Calu3 (cell line): ENCODE results near the gene PABPN1. TPM values are rescaled to one million over a fixed set of nuclear protein-coding genes. Genes with fewer than 3 reads are reported as not detected.

Experiments used
- BruUV-seq: library from RNA; stranded (reverse); fragments of 400-500 nt; replicated peaks from 2 replicates; lab custom pipeline; 2021; lab: Mats Ljungman, UMichigan
- CTCF ChIA-PET: fragments of 300-600 bp; sonication (Branson Sonifier 250); formaldehyde crosslinking; loops from one replicate; lab custom pipeline; 2022; ENCODE audit warnings: antibody characterized with exemption; lab: Charles Lee
- DNase-seq: peaks from one replicate; pipeline ENCODE4 v3.0.0; 2022
- H3K27ac Mint-ChIP-seq: one replicate; pipeline ENCODE4 v1.8.0; 2022; ENCODE audit warnings: mixed read lengths; ENCODE audit not compliant: unreplicated experiment
- H3K27me3 Mint-ChIP-seq: one replicate; pipeline ENCODE4 v1.8.0; 2022; ENCODE audit warnings: mixed read lengths; ENCODE audit not compliant: unreplicated experiment
- H3K36me3 Mint-ChIP-seq: one replicate; pipeline ENCODE4 v1.8.0; 2022; ENCODE audit warnings: mild to moderate bottlenecking, moderate library complexity, mixed read lengths; ENCODE audit not compliant: insufficient read depth, unreplicated experiment
- H3K4me1 Mint-ChIP-seq: one replicate; pipeline ENCODE4 v1.8.0; 2022; ENCODE audit warnings: mild to moderate bottlenecking, low read depth, mixed read lengths; ENCODE audit not compliant: unreplicated experiment
- H3K4me3 Mint-ChIP-seq: one replicate; pipeline ENCODE4 v1.8.0; 2022; ENCODE audit warnings: mild to moderate bottlenecking, low read depth, moderate library complexity, mixed read lengths; ENCODE audit not compliant: unreplicated experiment
- H3K9me3 Mint-ChIP-seq: one replicate; pipeline ENCODE4 v1.8.0; 2022; ENCODE audit warnings: low read depth, mixed read lengths; ENCODE audit not compliant: unreplicated experiment
- CTCF ChIP-seq: fragments of 200-600 bp; IDR thresholded peaks from one replicate; pipeline ENCODE4 v1.8.0; 2022; ENCODE audit warnings: antibody characterized with exemption; ENCODE audit not compliant: unreplicated experiment
- intact Hi-C: fragments of 100-400 bp; cut with micrococcal nuclease; formaldehyde crosslinking; loops from one replicate; pipeline ENCODE4 v1.10.0; 2022; ENCODE audit not compliant: unreplicated experiment
- total RNA-seq: library from RNA; stranded (reverse); gene quantifications from 2 replicates; pipeline ENCODE4 v1.2.3, GENCODE V29; 2022

The PABPN1 gene
- total RNA-seq, 1 experiment from 2014 or later, result 181 TPM

GRCh38 chr14:23327947-23328744 lies 6.9 kb downstream of the PABPN1 start:
- intact Hi-C loops, result loop anchor here (1.0 to 10.0 kb wide), 3 partner anchors 52 to 227 kb away; partner anchors contain the start of genes THTPA and ZFHX2
- CTCF ChIA-PET, result no interaction called here
- Mint-ChIP-seq H3K4me3 (no peak overlapping the region), H3K36me3 (peaks cover 37% of the 10 kb centered on the region), H3K9me3 (no peaks in the 10 kb centered on the region), H3K27ac (no peak overlapping the region), H3K27me3 (no peaks in the 10 kb centered on the region), H3K4me1 (peaks cover 12% of the 10 kb centered on the region)
- BruUV-seq, result no TSS peak
- peak; percentile 65 for DNase-seq
- peak; percentile 72 for TF ChIP-seq CTCF

DNA sequence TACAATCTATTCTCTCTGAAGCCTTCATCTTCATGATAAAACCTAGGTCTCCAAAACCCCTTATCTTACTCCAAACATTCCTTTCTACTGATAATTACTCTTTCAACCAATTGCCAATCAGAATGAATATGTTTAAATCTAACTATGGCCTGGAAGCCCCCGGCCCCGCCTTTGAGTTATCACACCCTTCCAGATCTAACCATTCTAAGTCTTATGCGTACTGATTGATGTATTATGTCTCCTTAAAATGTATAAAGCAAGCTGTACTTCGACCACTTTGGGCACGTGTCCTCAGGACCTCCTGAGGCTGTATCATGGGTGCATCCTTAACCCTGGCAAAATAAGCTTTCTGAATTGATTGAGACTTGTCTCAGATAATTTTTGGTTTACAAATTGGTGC lies 14.4 kb downstream of the PABPN1 start:
- H3K36me3 Mint-ChIP-seq, result no peaks in the 10 kb centered on the region
- TF ChIP-seq CTCF, result no peak
- peaks cover 15% of the 10 kb centered on the region for H3K27me3 Mint-ChIP-seq
- no peaks in the 10 kb centered on the region for H3K9me3 Mint-ChIP-seq
- intact Hi-C loops, result no loop called here
- no peak overlapping the region for H3K27ac Mint-ChIP-seq
- CTCF ChIA-PET, result no interaction called here
- no peaks in the 10 kb centered on the region for H3K4me1 Mint-ChIP-seq
- DNase-seq, result no peak
- no peak overlapping the region for H3K4me3 Mint-ChIP-seq
- no TSS peak for BruUV-seq

DNA sequence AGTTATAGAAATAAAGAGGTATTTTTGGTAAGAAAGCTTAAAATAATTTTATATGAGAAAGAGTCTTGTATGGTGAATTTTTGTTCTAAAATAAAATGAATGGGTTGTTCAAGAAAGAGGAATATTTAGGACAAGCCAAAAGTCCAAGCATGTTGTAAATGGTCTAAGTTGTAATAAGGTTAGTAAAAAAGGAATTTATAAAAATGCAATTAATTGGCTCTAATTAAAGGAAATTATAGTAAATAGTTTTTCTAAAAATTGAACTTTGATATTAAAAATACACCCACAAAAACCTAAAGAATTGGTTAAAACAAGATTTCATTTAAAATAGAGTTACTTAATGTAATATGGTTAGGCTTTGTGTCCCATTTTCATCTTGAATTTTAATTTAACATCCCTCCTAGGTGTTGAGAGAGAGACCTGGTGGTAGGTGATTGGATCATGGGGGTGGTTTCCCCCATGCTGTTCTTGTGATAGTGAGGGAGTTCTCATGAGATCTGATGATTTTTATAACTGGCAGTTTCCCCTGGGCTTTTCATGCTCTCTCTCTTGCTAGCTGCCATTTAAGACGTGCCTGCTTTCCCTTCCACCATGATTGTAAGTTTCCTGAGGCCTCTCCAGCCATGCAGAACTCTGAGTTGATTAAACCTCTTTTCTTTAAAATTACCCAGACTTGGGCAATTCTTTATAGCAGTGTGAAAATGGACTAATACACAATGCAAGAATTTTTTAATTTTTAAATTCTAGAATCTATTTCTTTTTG lies 18.4 kb downstream of the PABPN1 start:
- no TSS peak for BruUV-seq
- no peak for DNase-seq
- H3K9me3 Mint-ChIP-seq, result no peaks in the 10 kb centered on the region
- H3K4me1 Mint-ChIP-seq, result no peaks in the 10 kb centered on the region
- H3K4me3 Mint-ChIP-seq, result no peak overlapping the region
- H3K27ac Mint-ChIP-seq, result no peak overlapping the region
- CTCF ChIA-PET, result no interaction called here
- intact Hi-C loops, result no loop called here
- peaks cover 36% of the 10 kb centered on the region for H3K27me3 Mint-ChIP-seq
- H3K36me3 Mint-ChIP-seq, result no peaks in the 10 kb centered on the region
- no peak for TF ChIP-seq CTCF

- no peak for DNase-seq
- no TSS peak for BruUV-seq
- Mint-ChIP-seq H3K27me3 (peaks cover 68% of the 10 kb centered on the region), H3K27ac (no peak overlapping the region), H3K9me3 (no peaks in the 10 kb centered on the region), H3K4me3 (no peak overlapping the region), H3K36me3 (no peaks in the 10 kb centered on the region), H3K4me1 (no peaks in the 10 kb centered on the region)
- no peak for TF ChIP-seq CTCF
- intact Hi-C loops, result no loop called here
- CTCF ChIA-PET, result no interaction called here
These were observed 23.2 kb downstream of the PABPN1 start for GRCh38 chr14:23344481-23344880.
